MG63 (cell line): ENCODE measurements around the gene WDFY4. TPM values are rescaled to one million over a fixed set of nuclear protein-coding genes. Genes with fewer than 3 reads are reported as not detected.

Experiments used
- DNase-seq: peaks from one replicate; pipeline ENCODE4 v3.0.0-alpha.2; 2020
- H3K27me3 ChIP-seq: fragments of 250-450 bp; sonication (Bioruptor Pico); 2 replicates; pipeline ENCODE4 v1.5.1; 2020; ENCODE audit warnings: mild to moderate bottlenecking, moderate library complexity
- H3K36me3 ChIP-seq: fragments of 250-450 bp; sonication (Bioruptor Pico); 2 replicates; pipeline ENCODE4 v1.5.1; 2020; ENCODE audit warnings: mild to moderate bottlenecking, moderate library complexity
- H3K4me3 ChIP-seq: fragments of 250-450 bp; sonication (Bioruptor Pico); 2 replicates; pipeline ENCODE4 v1.5.1; 2020; ENCODE audit warnings: mild to moderate bottlenecking, moderate library complexity
- H3K9me3 ChIP-seq: fragments of 250-450 bp; sonication (Bioruptor Pico); 2 replicates; pipeline ENCODE4 v1.5.1; 2020; ENCODE audit warnings: mild to moderate bottlenecking, moderate library complexity
- total RNA-seq: library from RNA; depleted of rRNA; stranded (reverse); fragments of >200 nt; shearing (Covaris generic); gene quantifications from 2 replicates; pipeline ENCODE4 v1.2.3, GENCODE V29; 2014; ENCODE audit warnings: low replicate concordance; rRNA removed

WDFY4 gene
- total RNA-seq, 1 experiment from 2014 or later: 0.63 TPM

DNA sequence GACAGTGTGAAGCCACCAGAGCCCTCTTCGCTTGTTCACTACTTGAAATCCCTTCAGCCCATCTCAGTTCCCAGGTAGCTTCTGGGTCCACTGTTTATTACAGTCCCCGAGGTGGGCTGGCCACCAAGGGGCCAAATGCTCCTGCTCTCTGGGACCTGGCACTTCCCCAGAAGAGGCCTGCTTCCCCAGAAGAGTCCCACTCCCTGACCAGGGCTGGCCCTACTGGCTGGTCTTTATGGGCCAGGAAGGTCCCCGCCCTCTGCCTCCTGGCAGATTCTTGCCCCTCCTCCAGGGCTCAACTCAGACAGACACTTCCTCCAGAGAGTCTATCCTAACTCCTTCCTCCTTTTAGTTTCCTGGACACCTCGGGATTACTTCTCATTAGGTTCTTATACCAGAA, 325.6 kb downstream of the WDFY4 start:
- no peaks in the 10 kb centered on the region for H3K36me3 ChIP-seq
- DNase-seq: no peak
- no peaks in the 10 kb centered on the region for H3K27me3 ChIP-seq
- no peak overlapping the region for H3K4me3 ChIP-seq
- H3K9me3 ChIP-seq: no peaks in the 10 kb centered on the region

- H3K36me3 ChIP-seq: no peaks in the 10 kb centered on the region
- no peak overlapping the region for H3K4me3 ChIP-seq
- H3K9me3 ChIP-seq: no peaks in the 10 kb centered on the region
- DNase-seq: no peak
- H3K27me3 ChIP-seq: no peaks in the 10 kb centered on the region
Measured at GRCh38 chr10:49010865-49011264, 326.2 kb downstream of the WDFY4 start.

GRCh38 chr10:49011756-49012155, 327.1 kb downstream of the WDFY4 start:
- Histone ChIP-seq H3K4me3 (no peak overlapping the region), H3K9me3 (no peaks in the 10 kb centered on the region), H3K27me3 (no peaks in the 10 kb centered on the region), H3K36me3 (no peaks in the 10 kb centered on the region)
- DNase-seq: no peak

- DNase-seq: no peak
Measured at GRCh38 chr10:49012603-49013002, 327.9 kb downstream of the WDFY4 start.

GRCh38 chr10:49015700-49016099, 331.0 kb downstream of the WDFY4 start:
- H3K4me3 ChIP-seq: no peak overlapping the region
- H3K27me3 ChIP-seq: no peaks in the 10 kb centered on the region
- DNase-seq: no peak
- H3K9me3 ChIP-seq: no peaks in the 10 kb centered on the region
- no peaks in the 10 kb centered on the region; the same call in 1 of the 2 replicates for H3K36me3 ChIP-seq

More at GRCh38 chr10:49012603-49013002, 327.9 kb downstream of the WDFY4 start:
- Histone ChIP-seq H3K36me3 (no peaks in the 10 kb centered on the region), H3K4me3 (no peak overlapping the region), H3K9me3 (no peaks in the 10 kb centered on the region), H3K27me3 (no peaks in the 10 kb centered on the region)

DNA sequence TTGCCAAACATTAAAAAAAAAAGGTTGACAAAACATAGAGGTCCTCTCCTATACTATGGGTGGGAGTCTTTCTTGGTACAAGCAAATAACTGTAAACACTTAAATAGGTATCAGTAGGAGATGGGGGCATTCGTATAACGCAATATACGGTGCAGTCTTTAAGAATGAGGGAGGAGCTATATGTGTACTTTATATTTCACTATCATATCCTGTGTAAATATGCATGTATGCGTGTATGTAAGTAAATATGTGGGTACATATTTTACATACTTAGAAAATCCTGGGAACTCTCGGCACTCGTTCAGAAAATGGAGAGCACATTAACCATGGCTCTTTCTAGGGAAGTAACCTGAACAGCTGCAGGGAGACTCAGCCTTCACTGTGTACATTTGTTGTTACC, 337.0 kb downstream of the WDFY4 start:
- no peaks in the 10 kb centered on the region for H3K9me3 ChIP-seq
- DNase-seq: no peak
- no peaks in the 10 kb centered on the region for H3K27me3 ChIP-seq
- H3K36me3 ChIP-seq: no peaks in the 10 kb centered on the region; the same call in 1 of the 2 replicates
- H3K4me3 ChIP-seq: no peak overlapping the region

- Histone ChIP-seq H3K4me3 (no peak overlapping the region), H3K9me3 (no peaks in the 10 kb centered on the region), H3K27me3 (no peaks in the 10 kb centered on the region), H3K36me3 (no peaks in the 10 kb centered on the region; the same call in 1 of the 2 replicates)
- no peak for DNase-seq
Measured at GRCh38 chr10:49023071-49023470, 338.4 kb downstream of the WDFY4 start.

DNA sequence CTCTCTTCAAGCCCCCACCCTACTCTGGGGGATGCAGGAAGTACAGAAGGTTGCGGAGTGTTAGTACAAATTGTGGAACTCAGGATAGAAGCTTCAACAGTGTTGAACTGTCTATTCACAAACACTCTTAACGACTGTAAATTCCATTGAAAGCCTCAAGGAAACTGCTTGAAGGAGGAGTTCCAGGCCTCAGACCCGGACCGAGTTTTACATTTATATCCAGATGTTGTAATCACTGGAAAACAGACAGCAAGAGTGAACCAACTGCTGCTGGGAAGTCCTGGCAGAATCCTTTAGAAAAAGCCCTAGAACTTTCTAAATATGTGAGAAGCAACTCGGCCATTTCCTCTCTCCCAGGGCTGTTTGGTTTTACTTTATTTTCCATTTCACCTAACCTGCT, 339.1 kb downstream of the WDFY4 start:
- Histone ChIP-seq H3K9me3 (no peaks in the 10 kb centered on the region), H3K4me3 (no peak overlapping the region), H3K27me3 (no peaks in the 10 kb centered on the region), H3K36me3 (no peaks in the 10 kb centered on the region)
- no peak for DNase-seq

DNA sequence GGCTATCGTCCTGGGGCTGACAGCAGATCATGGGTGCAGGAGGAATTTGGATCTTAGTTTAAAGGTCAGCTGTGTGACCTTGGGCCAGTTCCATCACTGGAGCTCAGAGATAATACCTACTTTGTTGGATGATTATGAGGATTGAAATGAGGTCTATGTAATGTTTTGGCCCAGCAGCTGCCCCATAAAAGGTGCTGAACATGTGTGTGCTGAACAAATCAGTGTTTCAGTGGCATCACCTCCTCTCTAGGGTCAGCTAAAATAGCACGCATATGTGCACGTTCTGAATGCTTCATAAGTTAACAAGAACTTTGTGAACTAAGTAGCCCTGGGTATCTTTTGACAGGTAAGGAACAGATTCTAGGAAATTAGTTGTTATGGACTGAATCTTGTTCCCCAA, 339.8 kb downstream of the WDFY4 start:
- Histone ChIP-seq H3K9me3 (no peaks in the 10 kb centered on the region), H3K27me3 (no peaks in the 10 kb centered on the region), H3K4me3 (no peak overlapping the region), H3K36me3 (no peaks in the 10 kb centered on the region)
- no peak for DNase-seq

DNA sequence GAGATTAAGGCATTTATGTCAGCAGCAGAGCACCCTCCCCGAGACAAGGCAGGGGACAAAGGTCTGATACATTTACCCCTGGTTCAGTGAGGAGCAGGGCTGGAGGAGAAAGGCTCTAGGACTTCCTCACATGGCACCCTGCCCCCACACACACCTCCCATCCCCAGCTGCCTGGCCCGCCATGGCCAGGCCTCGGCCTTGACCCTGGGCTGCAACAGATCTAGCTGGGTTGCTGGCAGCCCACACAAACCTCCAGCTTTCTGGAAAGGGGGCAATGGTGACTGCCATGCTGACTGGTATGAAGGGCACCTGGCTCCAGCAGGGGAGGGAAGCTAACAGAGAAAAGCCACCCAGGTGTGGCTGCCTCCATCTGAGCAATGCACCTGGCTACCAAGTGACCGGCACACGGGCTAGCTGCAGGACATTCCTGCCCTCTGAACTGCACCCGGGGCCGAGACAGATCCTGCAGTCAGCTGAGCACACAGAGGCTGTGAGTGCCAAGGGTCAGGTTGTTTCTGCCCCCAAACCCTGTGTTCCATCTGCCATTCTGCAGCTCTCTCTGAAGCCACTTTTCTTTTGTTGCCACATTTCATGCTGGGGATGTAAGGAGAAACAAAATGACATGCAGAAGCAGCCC, 340.8 kb downstream of the WDFY4 start:
- Histone ChIP-seq H3K4me3 (no peak overlapping the region), H3K36me3 (no peaks in the 10 kb centered on the region), H3K9me3 (no peaks in the 10 kb centered on the region), H3K27me3 (no peaks in the 10 kb centered on the region)
- no peak for DNase-seq

DNA sequence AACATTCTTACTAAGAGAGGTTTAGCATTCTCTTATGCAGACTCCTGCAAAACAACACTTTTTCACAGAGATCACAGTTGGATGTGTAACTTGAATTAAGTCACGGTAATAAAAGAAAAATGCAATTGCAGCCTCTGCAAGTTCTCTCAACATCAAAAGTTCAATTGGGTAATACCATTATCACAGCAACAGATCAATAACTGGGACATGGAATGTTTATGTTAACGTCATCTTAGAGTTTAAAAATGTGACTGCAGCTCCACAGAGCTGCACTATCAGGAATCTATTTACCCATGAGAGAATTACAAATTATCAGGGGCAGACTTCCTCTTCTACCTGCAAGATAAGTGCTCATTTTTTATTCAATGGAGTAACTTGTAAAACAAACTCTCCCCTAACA, 344.0 kb downstream of the WDFY4 start:
- DNase-seq: no peak
- Histone ChIP-seq H3K9me3 (no peaks in the 10 kb centered on the region), H3K4me3 (no peak overlapping the region), H3K36me3 (no peaks in the 10 kb centered on the region), H3K27me3 (no peaks in the 10 kb centered on the region)

DNA sequence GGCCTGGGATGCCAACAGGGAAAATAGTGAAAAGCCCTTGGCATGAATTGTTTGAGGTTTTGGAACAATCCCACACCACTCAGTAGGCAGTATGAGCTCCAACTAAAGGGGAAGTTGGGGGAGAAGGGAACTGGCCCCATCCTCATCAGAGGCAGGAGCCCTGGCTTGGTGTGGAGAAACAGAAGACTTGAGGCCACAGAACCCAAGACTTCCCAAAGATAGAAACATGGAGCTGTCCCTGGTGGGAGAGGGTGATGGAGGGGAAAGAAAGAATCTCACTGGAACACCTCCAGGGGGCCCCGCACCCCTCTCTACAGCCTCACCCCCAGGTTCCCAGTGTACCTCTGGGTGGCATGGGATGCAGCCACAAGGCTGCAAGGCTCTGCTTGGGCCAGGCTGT, 345.0 kb downstream of the WDFY4 start:
- H3K36me3 ChIP-seq: no peaks in the 10 kb centered on the region
- H3K4me3 ChIP-seq: no peak overlapping the region
- no peaks in the 10 kb centered on the region for H3K9me3 ChIP-seq
- DNase-seq: no peak
- H3K27me3 ChIP-seq: no peaks in the 10 kb centered on the region

Other genes with a start within 250 kb of the WDFY4 start
- 20.7 and 23.2 TPM in 2 replicates for gene ARHGAP22, start 79.8 kb upstream of the WDFY4 start, total RNA-seq